Activated CD8-positive, alpha-beta memory T cell treated with anti-CD3 and anti-CD28 coated beads for 4 hours (primary cell): Measurements from ENCODE around the gene S100A6.
"Not testable (repeated sequence)": the region's sequence is repeated elsewhere in the genome, so short reads cannot be mapped to it uniquely, and the experiment has no call there.

Source experiments
- DNase-seq, 2 donors: peaks; one replicate each; pipeline ENCODE4 v3.0.0-alpha.2; 2020; ENCODE audit warnings: low read depth in 2 of 2

S100A6 gene

GRCh38 chr1:153535242-153536011 lies at the start of gene S100A6:
Gene S100A6, minus strand, starts transcription at chr1:153535991. Its CDS starts 652 bp downstream, at chr1:153535339.
- DNase-seq = no peak

DNA sequence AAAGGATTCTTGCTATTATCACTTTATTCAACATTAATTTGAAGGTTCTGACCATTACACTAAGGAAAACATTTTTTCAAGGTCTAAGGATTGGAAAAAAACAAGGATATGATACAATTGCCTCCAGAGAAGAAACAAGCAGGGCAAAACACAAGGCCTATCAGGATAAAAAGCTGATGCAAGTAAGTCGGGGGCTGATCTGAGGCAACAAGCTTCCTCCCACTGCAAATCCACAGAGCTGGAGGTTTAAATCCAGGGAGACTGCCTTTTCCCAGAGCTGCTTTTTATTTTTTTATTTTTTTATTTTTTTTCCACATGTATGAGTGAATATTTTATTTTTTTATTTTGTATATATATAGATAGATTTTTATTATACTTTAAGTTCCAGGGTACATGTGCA lies 49.2 kb upstream of the S100A6 start:
- no peak for DNase-seq

GRCh38 chr1:153583976-153584375 lies 48.2 kb upstream of the S100A6 start:
- no peak for DNase-seq

- DNase-seq = not testable (repeated sequence)
Observed at GRCh38 chr1:153583514-153583913, 47.7 kb upstream of the S100A6 start.

DNA sequence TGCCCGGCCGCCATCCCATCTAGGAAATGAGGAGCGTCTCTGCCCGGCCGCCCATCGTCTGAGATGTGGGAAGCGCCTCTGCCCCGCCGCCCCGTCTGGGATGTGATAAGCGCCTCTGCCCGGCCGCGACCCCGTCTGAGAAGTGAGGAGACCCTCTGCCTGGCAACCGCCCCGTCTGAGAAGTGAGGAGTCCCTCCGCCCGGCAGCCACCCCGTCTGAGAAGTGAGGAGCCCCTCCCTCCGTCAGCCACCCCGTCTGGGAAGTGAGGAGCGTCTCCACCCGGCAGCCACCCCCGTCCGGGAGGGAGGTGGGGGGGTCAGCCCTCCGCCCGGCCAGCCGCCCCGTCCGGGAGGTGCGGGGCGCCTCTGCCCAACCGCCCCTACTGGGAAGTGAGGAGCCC lies 47.0 kb upstream of the S100A6 start:
- DNase-seq = not testable (repeated sequence)

DNA sequence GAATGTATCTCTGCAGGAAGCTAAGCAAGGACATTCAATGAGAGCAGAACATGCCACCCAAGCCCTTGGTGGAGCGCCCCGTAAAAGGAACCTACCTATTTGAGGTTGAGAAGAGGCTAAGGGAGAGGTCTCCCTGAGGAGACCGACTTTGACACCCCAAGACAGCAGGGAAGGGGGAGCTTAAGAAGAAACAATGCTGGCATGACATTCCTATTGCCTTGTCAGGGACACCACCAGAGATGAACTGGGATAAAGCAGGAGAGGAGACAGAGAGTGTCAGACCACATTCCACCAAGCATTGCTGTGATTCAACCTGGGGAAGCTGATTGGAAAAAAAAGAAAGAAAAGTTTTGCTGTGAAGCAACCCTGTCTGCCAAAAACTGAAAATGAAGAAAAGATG lies 43.1 kb upstream of the S100A6 start:
- DNase-seq = no peak

- DNase-seq = no peak
Observed at GRCh38 chr1:153578490-153578889, 42.7 kb upstream of the S100A6 start.

DNA sequence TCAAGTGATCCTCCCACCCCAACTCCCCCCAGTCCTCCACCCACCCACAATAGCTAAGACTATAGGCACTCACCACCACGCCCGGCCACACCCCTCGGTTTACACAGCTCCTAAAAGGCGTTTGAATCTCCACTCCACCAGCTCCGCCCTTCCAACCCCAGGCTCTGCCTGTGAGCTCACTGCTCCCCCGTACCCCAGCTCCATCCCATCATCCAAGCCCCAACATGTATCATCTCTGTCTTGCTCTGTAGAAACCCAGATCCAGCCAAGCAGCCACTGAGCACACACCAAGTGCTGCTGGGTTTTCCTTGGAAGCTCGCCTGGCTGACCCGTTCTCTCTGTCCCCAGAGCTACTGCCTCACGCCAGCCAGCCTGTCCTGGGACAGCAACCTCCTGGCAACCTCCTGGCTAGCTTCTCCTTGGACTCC lies 41.8 kb upstream of the S100A6 start:
- DNase-seq = no peak

- no peak for DNase-seq
Observed at GRCh38 chr1:153577138-153577537, 41.3 kb upstream of the S100A6 start.

DNA sequence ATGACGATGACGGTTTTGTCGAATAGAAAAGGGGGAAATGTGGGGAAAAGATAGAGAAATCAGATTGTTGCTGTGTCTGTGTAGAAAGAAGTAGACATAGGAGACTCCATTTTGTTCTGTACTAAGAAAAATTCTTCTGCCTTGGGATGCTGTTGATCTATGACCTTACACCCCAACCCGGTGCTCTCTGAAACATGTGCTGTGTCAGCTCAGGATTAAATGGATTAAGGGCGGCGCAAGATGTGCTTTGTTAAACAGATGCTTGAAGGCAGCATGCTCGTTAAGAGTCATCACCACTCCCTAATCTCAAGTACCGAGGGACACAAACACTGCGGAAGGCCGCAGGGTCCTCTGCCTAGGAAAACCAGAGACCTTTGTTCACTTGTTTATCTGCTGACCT lies 39.7 kb upstream of the S100A6 start:
- not testable (repeated sequence) for DNase-seq

GRCh38 chr1:153575081-153575491 lies 39.3 kb upstream of the S100A6 start:
- not testable (repeated sequence) for DNase-seq

DNA sequence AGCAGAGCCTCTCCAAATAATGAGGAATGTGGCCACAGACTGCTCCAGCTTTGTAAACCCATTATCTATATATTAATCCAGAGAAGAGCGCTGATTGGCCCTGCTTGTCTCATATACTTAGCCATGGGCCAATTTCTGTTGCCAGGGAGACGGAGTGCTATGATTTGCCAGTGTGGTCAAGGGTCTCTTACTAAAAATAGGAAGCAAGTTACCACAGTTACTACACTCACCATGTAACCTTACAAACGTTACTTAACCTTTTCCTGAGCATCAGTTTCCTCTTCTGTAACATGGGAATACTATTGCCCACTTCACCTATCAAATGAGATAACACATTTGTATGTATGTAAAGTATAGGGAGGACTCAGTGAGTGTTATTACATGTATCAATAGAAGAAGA lies 37.6 kb upstream of the S100A6 start:
- no peak for DNase-seq

GRCh38 chr1:153572569-153573015 lies 36.8 kb upstream of the S100A6 start:
- DNase-seq = no peak

- no peak for DNase-seq
Observed at GRCh38 chr1:153571706-153572105, 35.9 kb upstream of the S100A6 start.

DNA sequence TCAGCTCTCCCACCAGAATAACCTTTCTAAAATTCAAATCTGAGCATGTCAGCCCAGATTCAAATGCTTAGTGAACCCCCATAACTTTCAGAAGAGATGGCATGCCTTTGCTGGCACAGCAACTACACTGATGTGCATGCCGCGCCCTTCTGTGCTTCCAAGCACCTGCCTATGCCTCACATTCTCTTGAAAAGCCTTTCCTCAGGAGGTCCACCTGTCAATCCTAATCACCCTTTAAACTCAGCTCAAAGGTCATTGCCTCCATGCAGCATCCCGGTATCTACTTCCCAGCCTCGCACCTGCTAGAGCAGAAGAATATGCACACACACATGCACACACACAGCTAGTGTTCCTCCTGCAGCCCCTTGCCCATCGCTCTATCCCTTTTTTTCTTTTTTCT lies 35.1 kb upstream of the S100A6 start:
- no peak for DNase-seq

- no peak for DNase-seq
Observed at GRCh38 chr1:153569465-153569864, 33.7 kb upstream of the S100A6 start.

- peak; percentile 57 to 58 for DNase-seq
Observed at GRCh38 chr1:153568367-153569099, 32.7 kb upstream of the S100A6 start.

DNA sequence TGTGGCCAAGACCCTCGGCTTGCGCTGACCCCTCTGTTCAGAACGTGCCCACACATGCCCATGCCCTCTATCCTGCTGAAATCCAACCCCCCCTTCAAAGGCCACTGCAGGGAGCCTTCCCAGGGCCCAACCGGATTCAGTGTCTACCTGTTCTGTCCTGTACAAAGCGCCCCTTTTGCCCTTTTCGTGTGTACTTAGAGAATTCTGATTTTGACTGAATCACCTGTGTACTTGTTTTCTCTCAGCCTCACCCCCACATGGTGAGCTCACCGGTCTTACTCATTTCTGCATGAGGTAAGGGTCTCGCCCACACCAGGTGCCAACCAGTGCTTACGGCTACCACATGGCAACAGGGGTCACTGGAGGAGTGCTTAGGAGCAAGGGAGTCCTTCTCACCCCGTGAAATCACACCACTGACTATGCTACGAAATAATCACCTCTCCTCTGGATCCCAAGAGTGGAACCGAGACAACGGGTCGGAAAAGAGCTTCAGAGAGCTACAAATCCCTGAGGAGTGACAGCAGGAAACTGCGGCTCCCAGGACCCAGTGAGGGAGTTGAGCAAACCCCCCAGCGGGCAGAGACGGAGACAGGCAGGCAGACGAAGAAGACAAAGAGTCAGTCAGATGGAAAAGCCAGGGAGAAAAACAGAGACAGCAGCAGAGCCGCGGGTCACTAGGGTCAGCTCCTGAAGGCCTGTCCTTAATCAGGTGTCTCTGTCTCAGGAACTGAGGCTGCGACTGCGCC lies 32.0 kb upstream of the S100A6 start:
- peak in 1 of 2 donors; percentile 20 for DNase-seq

DNA sequence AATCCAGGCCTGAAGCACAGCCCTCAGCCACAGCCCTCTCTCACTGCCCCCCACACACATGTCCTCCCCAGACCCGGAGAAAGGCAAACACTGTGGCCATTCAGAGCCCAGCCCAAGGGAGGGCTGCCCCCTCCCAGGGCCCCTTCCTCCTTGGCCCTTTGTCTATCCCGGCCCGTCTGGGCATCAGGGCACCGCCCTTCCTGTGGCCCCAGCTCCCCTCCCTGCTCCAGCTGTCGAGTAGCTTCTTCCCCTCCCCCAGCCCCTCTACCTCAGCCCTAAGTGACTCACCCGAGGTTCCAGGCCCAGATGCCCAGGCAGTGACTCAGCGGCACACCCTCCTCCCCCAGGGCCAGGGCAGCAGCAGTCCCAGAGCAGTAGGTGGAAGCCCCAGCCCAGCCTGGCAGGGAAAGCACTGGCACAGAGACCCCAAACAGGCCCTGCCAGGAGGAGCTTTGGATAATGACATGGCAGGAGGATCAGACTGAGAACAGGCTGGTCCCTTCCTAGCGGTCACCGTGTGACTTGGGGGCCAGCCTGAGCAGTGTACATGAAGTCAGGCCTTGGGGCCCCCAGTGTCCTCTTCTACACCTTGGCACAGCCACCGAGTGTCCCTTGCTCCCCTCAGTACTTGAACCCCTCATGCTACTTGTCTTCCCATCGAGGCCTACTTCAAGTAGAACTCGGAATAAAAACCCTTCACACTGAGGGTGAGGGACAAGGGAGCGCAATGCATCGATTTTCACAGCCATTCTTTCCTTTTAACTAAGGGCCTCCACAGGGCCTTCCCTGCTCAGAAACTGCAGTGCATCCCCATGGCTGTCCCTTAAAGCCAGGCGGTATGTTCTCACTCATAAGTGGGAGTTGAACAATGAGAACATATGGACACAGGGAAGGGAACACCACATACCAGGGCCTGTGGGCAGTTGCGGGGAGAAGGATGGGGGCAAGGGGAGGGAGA lies 30.9 kb upstream of the S100A6 start:
- peak; percentile 83 to 88 for DNase-seq

- peak in 1 of 2 donors; percentile 21 for DNase-seq
Observed at GRCh38 chr1:153565529-153566374, 30.0 kb upstream of the S100A6 start, which contains the start of gene S100A2. Gene S100A2, minus strand, starts transcription at chr1:153565844. Its CDS starts 1,967 bp downstream, at chr1:153563877.
